K562 (cell line): ENCODE data around the gene AIG1. TPM values are rescaled to one million over a fixed set of nuclear protein-coding genes. Genes with fewer than 3 reads are reported as not detected.
A peak's percentile ranks its signal among the peaks of the same experiment; 100 is the strongest.

Experiments used
- ATF7 ChIP-seq: fragments of 450-650 bp; IDR thresholded peaks from 2 replicates; pipeline ENCODE4 v1.7.1; 2014; ENCODE audit warnings: mild to moderate bottlenecking, moderate library complexity
- BCL6 ChIP-seq: fragments of 250-450 bp; sonication (Bioruptor Pico); IDR thresholded peaks from 2 replicates; pipeline ENCODE4 v1.4.0; 2020
- CEBPG ChIP-seq, 3 experiments: fragments of 200-800 bp in 1 of 3; sonication (Bioruptor generic) in 1 of 3; sonication (generic) in 1 of 3; formaldehyde crosslinking in 1 of 3; IDR thresholded peaks in 2 of 3; conservative IDR thresholded peaks in 1 of 3; 2 replicates each; pipeline versions ENCODE4 v1.6.1 to v1.8.0; 2016 to 2022; ENCODE audit warnings: missing compliant biosample characterization in 2 of 3, missing genetic modification characterization in 2 of 3, mild to moderate bottlenecking in 1 of 3, missing genetic modification reagents in 1 of 3
- DIDO1 ChIP-seq: fragments of 450-650 bp; IDR thresholded peaks from 2 replicates; pipeline ENCODE4 v1.6.1; 2016; ENCODE audit warnings: low read depth, missing biosample characterization, missing genetic modification characterization
- GTF2F1 ChIP-seq: IDR thresholded peaks from 2 replicates; pipeline ENCODE4 v1.6.1; 2011; ENCODE audit warnings: low read depth, low read length, improper control_type of control experiment
- HMGN3 ChIP-seq: IDR thresholded peaks from 2 replicates; pipeline ENCODE4 v1.6.1; 2011; ENCODE audit warnings: borderline replicate concordance, low read depth, mild to moderate bottlenecking, mixed read lengths, low read length; ENCODE audit not compliant: insufficient read length; ENCODE audit errors: extremely low read depth
- MAZ ChIP-seq, 2 experiments: fragments of 450-650 bp in 1 of 2; sonication (generic) in 1 of 2; formaldehyde crosslinking; IDR thresholded peaks in 1 of 2; conservative IDR thresholded peaks in 1 of 2; 2 replicates each; pipeline versions ENCODE4 v1.4.0 to v1.5.0; 2020; ENCODE audit warnings: mild to moderate bottlenecking in 1 of 2, missing genetic modification reagents in 1 of 2
- POLR2G ChIP-seq: fragments of 200-400 bp; formaldehyde crosslinking; IDR thresholded peaks from 2 replicates; pipeline ENCODE4 v1.6.1; 2017; ENCODE audit warnings: low read depth, mild to moderate bottlenecking, antibody characterized with exemption, low read length, moderate library complexity
- PURB ChIP-seq: sonication (generic); formaldehyde crosslinking; IDR thresholded peaks from 2 replicates; pipeline ENCODE4 v1.9.0; 2021; ENCODE audit warnings: low read depth, mild to moderate bottlenecking, missing genetic modification reagents
- SAFB2 ChIP-seq: fragments of 200-400 bp; formaldehyde crosslinking; IDR thresholded peaks from 2 replicates; pipeline ENCODE4 v1.6.1; 2018; ENCODE audit warnings: borderline replicate concordance, low read length, low read depth, moderate library complexity; ENCODE audit not compliant: severe bottlenecking
- SRSF7 ChIP-seq: fragments of 200-400 bp; formaldehyde crosslinking; optimal IDR thresholded peaks from 2 replicates; pipeline ENCODE3; 2017; ENCODE audit warnings: mild to moderate bottlenecking, low read depth, low read length
- TCF3 ChIP-seq: sonication (generic); formaldehyde crosslinking; IDR thresholded peaks from 2 replicates; pipeline ENCODE4 v1.4.0; 2020; ENCODE audit warnings: mild to moderate bottlenecking, missing genetic modification reagents
- TRIM25 ChIP-seq: fragments of 450-650 bp; IDR thresholded peaks from 2 replicates; pipeline ENCODE4 v1.7.0; 2016; ENCODE audit warnings: borderline replicate concordance
- UBTF ChIP-seq, 2 experiments: IDR thresholded peaks; 2 replicates each; pipeline ENCODE4 v1.6.1; 2012; ENCODE audit warnings: improper control_type of control experiment in 2 of 2, low read depth in 2 of 2, low read length in 2 of 2, borderline replicate concordance in 1 of 2
- ZBTB7A ChIP-seq: IDR thresholded peaks from 2 replicates; pipeline ENCODE4 v1.6.1; 2011; ENCODE audit warnings: low read depth, mild to moderate bottlenecking, low read length, moderate library complexity, borderline replicate concordance; ENCODE audit not compliant: control insufficient read depth
- ZMIZ1 ChIP-seq, 2 experiments: fragments of 150-350 bp in 1 of 2; IDR thresholded peaks; 2 replicates each; pipeline ENCODE4 v1.6.1; 2012 to 2016; ENCODE audit warnings: low read depth in 2 of 2, low read length in 2 of 2, mild to moderate bottlenecking in 1 of 2, moderate library complexity in 1 of 2
- polyA plus RNA-seq, 8 experiments: library from polyadenylated mRNA; depleted of rRNA in 4 of 8; stranded (reverse) in 5 of 8; unstranded in 3 of 8; fragments of >200 nt; fragmentation: Nextera tagmentation in 2 of 8; fragmentation: Illumina TruSeq in 1 of 8; extraction: Ambion mirVana in 2 of 8; extraction: Trizol in 1 of 8; gene quantifications; 2 replicates each; pipeline versions ENCODE4 v1.2.1 to v1.2.3, GENCODE V29; 2011 to 2014; ENCODE audit warnings: inconsistent platforms in 1 of 8, missing spikeins in 1 of 8
- total RNA-seq, 7 experiments: library from RNA; depleted of rRNA in 6 of 7; stranded (reverse); fragments of >200 nt in 6 of 7; fragmentation: Illumina TruSeq in 2 of 7; extraction: Trizol in 2 of 7; gene quantifications; 2 replicates each; pipeline versions ENCODE4 v1.2.1 to v1.2.3, GENCODE V29; 2011 to 2021; ENCODE audit warnings: low replicate concordance in 1 of 7

Gene AIG1
- total and polyA plus RNA-seq, 9 of the 15 experiments (the other 6 are each of a cell fraction or from before 2014, with no cell fraction given): 74.8 to 333 (median 127) TPM

- peak; percentile 21; the same call in 1 of the 2 replicates for TF ChIP-seq TCF3 (CRISPR knock-in tag)
- TF ChIP-seq MAZ (CRISPR knock-in tag; conservative IDR thresholded peaks at IDR 0.05 in 1 of 2, IDR thresholded peaks at IDR 0.05 in 1 of 2): peak; percentile 86 to 92
- TF ChIP-seq SAFB2: no peak
- TF ChIP-seq DIDO1 (tag): no peak
- TF ChIP-seq PURB (CRISPR knock-in tag): no peak
- peak; percentile 75 for TF ChIP-seq HMGN3
- no peak for TF ChIP-seq GTF2F1
- no peak for TF ChIP-seq ZMIZ1 (IDR thresholded peaks at IDR 0.05; ENCODE audit: low read depth in 2 of 2, low read length in 2 of 2)
- no peak for TF ChIP-seq TRIM25
- TF ChIP-seq UBTF (IDR thresholded peaks at IDR 0.05; ENCODE audit: borderline replicate concordance in 1 of 2, low read depth in 2 of 2, low read length in 2 of 2): peak in 1 of 2 experiments; percentile 52; a peak in 1 of 4 replicates
- TF ChIP-seq CEBPG (CRISPR knock-in tag; IDR thresholded peaks at IDR 0.05): peak; percentile 80
- peak; percentile 71 to 73; a peak in 3 of 4 replicates for TF ChIP-seq CEBPG (tag; conservative IDR thresholded peaks at IDR 0.05 in 1 of 2, IDR thresholded peaks at IDR 0.05 in 1 of 2)
- no peak for TF ChIP-seq SRSF7
- TF ChIP-seq POLR2G: peak; percentile 88
- TF ChIP-seq ZBTB7A: peak; percentile 80
- TF ChIP-seq ATF7: peak; percentile 97
- no peak for TF ChIP-seq BCL6 (CRISPR knock-in tag)
These were observed 309 bp upstream of the AIG1 start (continued) for GRCh38 chr6:143060354-143060805.
